A673 (cell line): Measurements from ENCODE around the gene GPR150.

Experiments used
- CTCF ChIP-seq: fragments of 300-800, 200-600 bp; sonication (generic); conservative IDR thresholded peaks from 2 replicates; pipeline ENCODE4 v1.5.1; 2017; ENCODE audit warnings: low read depth, mild to moderate bottlenecking, antibody characterized with exemption, low read length, moderate library complexity, mixed read lengths
- EZH2 ChIP-seq: fragments of 200-600 bp; sonication (generic); IDR thresholded peaks from 2 replicates; pipeline ENCODE4 v1.6.1; 2017; ENCODE audit warnings: borderline replicate concordance, low read depth, mild to moderate bottlenecking, mixed read lengths, antibody characterized with exemption, low read length; ENCODE audit not compliant: poor library complexity, severe bottlenecking

GRCh38 chr5:95581576-95581975, 38.3 kb upstream of the GPR150 start:
- TF ChIP-seq CTCF (no peak), EZH2 (no peak)
